GM10847 (cell line): Measurements from ENCODE around the gene DHRS3.

Experiments used
- POLR2A ChIP-seq: IDR thresholded peaks from 2 replicates; pipeline ENCODE4 v1.6.1; 2011; ENCODE audit not compliant: insufficient read length; ENCODE audit errors: extremely low read depth

DHRS3 gene

DNA sequence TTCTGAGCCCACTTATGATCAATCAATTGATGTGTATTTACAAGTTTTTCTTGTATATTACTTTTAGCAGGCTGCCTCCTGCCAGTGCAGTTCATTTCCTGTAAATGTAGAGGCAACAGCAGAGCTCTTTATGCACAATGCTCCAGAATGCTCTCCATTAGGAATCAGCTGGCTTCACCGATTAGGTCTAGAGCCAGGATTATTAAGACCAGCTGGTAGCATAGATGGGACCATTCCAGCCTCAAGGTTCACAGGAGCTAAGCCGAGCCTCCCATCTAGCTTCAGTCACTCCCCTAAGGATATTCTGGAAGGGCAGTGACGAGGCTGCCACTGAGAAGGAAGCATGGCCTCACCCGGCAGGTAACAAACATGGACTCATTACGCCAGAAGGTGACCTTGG, 36.8 kb downstream of the DHRS3 start:
- TF ChIP-seq POLR2A = no peak

DNA sequence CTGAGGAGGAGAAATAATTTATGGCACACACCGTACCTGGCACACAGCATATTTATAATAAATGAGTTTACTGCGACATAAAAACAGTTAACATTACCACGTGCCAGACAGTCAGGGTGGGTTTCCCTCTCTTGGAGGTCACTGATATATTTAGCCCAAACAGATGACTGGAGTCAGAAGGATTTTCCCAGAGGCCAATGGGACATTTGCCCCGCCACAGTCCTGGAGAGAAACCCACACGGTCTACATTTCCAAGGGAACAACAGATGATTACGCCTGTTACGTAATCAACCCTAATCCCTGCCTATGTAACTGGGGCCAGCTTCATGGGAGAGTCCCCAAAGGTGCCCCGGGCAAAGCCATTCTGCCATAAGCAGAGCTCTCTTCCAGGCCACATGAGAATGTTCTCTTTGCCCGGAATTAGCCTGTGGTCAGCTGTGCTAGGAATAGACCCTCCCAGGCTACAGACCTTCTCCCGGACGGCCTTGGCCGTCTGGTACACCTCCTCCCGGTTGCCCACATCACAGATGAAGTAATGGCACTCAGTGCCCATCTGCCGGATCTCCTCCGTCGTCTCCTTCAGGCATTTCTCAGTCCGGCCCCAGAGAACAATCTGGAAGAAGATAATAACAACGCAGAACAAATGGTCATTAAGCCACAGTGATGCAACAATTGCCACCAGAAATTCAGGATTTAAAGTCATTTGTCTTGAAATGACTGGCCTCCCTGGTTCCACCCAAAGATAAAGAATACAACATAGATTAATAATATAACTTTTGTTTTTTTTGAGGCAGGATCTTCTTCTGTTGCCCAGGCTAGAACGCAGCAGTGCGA, 37.7 kb downstream of the DHRS3 start:
- no peak for TF ChIP-seq POLR2A

DNA sequence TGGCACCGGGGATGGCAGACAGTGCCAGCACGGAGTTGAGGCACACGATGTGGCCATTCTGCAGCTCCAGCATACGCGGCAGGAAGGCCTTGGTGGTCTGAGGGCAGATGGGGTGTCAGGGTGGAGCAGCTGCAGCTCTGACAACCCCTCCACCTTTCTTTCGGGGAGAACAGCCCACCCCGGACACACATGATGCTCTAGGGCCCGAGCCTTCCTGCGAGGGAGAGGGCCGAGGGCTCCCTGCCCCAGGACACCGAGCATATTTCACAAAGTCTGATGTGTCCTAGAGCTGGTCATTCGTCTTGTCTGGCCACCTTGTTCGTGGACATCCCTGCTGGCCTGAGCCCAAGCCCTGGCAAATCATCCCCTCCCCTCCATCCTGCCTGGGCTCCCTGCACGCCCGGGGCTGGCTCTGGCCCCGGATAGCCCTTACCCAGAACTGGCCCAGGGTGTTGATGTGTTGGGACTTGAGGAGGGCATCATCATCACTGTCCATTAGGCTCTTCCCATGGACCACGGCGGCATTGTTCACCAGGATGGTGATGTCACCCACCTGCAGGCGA, 39.1 kb downstream of the DHRS3 start:
- no peak for TF ChIP-seq POLR2A

DNA sequence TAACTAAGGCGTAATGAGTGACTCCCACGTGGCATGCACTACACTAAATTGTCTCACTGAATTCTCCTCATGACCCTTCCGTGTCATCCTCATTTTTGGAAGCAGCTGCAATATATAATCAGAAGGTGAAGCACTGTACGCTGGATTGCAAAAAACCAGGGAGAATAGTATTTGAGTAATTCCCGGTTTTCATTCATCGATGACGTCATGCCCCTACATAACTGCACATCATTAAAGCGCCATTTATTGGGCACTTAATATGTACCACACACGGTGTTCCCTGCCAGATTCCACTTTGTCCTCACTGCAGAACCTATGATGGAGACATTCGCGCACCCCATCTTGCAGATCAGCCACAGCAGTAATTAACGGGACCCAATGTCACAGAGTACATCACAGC, 41.0 kb downstream of the DHRS3 start:
- no peak for TF ChIP-seq POLR2A

DNA sequence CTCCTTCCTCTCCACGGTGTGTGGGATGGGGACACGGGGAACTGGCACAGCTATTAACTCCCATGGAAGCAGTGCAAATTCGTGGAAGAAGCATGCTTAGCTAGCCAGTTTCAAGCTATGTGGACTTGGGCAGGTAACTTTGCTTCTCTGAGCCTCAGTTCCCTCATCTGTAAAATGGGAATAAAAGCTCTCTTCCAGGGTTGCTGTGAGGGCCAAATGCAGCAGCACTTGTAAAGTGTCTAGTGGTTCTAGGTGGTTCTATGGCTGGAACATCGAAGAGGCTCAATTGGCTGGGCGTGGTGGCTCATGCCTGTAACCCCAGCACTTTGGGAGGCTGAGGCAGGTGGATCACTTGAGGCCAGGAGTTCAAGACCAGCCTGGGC, 43.3 kb downstream of the DHRS3 start:
- no peak for TF ChIP-seq POLR2A

DNA sequence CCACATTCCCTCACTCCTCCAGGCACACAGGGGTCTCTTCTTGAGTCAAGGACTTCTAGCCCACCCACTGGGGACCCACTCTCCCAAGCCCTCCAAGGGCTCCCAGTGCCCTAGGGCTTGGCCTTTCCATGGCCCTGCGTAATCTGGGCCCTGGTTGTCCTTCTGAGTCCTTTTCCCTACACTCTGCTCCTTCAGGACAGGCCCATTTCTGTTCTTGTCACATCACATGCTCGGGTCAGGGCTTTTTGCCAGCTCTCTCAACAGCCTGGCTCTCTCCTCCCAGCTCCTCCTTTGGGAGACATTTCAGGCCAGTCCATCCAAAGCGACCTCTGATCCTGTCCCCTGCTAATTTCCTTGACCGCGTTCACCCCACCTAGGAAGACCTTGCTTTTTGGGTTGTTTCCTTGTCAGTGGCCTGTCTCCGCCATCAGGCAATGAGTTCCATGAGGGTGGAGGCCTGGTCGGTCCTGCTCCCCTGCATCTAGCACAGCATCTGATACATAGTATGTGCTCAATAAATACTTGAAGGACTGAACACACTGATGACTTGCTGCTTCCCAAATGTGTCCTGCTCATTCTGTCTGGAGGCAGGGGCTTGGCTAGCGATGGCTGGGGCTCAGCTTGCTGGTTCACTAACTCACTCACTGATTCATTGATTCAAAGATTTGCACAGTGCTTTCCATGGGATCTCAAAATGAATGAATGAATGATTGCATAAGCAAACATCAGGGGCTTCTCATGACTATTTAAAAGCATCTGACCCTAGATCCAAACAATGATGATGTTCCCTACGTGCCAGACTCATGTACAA, 44.8 kb downstream of the DHRS3 start:
- no peak for TF ChIP-seq POLR2A

DNA sequence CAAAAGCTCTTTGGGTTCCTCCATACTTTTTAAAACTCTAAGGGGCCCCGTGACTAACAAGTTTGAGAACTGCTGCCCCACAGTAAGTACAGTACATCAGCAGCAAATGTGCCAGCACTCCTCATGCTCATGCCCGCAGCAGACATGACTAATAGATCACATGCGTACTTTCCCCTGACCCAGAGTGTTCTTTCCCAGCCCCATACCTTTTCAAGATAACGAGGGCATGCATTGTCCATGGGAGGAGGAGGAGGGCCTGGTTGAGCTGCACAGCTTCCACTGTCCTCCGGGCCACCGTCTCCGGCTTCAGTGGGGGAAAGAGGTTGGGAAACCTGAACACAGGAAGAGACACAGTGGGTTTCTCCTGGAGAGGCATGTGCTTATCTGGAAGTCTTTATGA, 45.5 kb downstream of the DHRS3 start:
- TF ChIP-seq POLR2A = no peak

DNA sequence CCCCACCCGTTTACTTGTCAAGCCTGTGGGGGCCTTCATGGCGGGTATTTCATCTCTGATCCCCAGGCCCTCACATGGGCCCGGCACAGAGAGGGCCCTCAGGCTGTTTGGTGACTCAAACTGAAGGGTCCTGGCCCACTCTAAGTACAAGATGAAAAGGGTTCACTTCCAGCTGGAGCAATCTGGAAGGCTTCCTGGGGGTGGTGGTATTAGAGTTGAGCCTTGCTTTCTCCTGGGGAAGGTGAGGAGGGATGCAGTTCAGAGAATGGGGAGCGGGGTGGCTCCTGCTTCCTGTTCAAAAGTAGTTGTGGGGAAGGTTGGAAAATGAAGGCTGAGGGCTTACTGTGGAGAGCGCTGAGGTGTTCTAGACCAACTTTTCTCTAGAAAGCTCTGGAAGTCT, 47.7 kb downstream of the DHRS3 start:
- no peak for TF ChIP-seq POLR2A

- no peak for TF ChIP-seq POLR2A
Observed at GRCh38 chr1:12568009-12568767, 49.8 kb downstream of the DHRS3 start.

DNA sequence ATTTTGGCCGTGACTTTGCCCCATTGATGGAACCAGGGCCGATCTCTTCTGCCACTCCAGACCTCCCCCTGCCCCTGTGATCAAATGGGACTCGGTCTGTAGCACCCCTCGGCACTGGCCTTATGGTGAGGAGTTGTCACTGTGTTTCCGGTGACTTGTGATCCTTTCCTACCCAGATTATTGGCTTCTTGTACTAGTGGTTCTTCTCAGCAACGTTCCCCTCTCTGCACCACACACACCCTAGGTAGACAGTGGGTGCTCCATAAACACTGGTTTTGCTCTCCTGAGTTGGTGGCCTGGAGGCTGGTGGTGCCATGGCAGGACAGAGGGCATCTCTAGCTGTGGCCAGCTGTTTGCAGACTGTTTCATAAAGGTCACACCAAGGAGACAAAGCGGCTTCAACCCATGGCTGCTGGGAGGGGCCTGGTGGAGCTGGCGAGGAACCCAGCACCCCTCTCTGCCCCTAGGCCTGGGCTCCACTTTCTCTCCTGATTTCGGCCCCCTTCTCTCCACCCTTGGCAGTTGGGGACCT, 50.7 kb downstream of the DHRS3 start:
- TF ChIP-seq POLR2A = no peak

DNA sequence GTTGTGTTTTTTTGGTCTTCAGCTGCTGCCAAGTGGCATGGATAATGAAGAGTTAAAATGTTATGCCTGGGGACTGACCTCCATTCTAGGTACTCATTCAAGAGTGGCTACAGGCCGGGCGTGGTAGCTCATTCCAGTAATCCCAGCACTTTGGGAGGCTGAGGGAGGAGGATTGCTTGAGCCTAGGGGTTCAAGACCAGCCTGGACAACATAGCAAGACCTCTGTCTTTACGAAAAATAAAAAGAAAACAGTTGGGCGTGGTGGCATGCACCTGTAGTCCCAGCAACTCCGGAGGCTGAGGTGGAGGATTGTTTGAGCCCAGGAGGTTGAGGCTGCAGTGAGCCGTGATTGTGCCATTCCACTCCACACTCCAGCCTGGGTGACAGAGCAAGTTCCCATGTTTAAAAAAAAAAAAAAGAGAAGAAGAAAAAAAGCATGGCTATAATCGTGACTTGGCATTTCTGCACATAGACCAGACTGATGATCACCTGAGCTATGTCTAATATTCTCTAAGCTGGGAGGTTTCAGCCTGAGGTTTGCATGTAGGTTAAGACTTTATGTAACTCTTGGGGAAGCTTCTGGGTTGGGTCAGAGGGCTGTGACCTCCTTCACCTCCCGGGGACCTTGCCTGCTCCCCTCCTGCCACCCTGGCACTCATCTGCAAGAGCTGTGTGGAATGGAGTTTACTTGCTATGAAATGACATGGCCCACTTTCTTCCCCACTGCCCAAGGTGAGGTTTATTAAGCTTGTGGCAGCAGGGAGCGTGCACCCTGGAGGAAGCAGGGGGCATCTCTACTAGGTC, 51.3 kb downstream of the DHRS3 start:
- no peak for TF ChIP-seq POLR2A

DNA sequence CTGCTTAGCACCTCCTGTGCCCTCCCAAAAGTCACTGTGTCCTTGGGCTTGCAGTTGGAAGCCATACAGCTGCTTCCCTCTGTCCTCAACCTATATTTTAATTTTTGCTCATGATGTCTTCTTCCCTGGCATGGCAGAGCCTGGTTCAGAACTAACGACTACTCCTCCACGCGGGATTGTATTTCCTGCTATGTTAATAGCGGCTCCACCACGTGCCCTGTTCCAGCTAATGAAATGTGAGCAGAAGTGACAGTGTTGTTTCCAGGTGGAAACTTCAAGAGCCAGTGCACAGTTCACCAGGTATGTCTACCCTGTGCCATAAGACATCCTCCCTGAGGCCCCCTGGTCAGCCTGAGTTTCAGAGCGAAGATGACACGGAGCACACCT, 52.1 kb downstream of the DHRS3 start:
- no peak for TF ChIP-seq POLR2A

GRCh38 chr1:12565094-12565965, 52.7 kb downstream of the DHRS3 start:
- TF ChIP-seq POLR2A = no peak

- no peak for TF ChIP-seq POLR2A
Observed at GRCh38 chr1:12562955-12563576, 54.9 kb downstream of the DHRS3 start.
